Upper lobe of left lung (tissue), 6 donors: Measurements from ENCODE around the gene HPS1. TPM values are rescaled to one million over a fixed set of nuclear protein-coding genes. Genes with fewer than 3 reads are reported as not detected.

ENCODE experiments used
- ATAC-seq, 2 donors: fragments of 200-7000 bp; cut with Tn5 transposase; one replicate each; pipeline ENCODE4 v1.9.1; 2022; ENCODE audit warnings: mild to moderate bottlenecking in 2 of 2, moderate library complexity in 2 of 2; ENCODE audit not compliant: low FRiP score in 2 of 2
- DNase-seq, 2 donors: peaks; one replicate each; pipeline ENCODE4 v3.0.0-alpha.2; 2019 to 2020
- H3K27ac ChIP-seq, 4 donors: fragments of 200-600 bp; sonication (generic); one replicate each; pipeline ENCODE4 v1.5.1; 2016 to 2019
- H3K27me3 ChIP-seq, 4 donors: fragments of 200-600 bp; sonication (generic); one replicate each; pipeline ENCODE4 v1.5.1; 2017 to 2019
- H3K36me3 ChIP-seq, 4 donors: fragments of 200-600 bp; sonication (generic); one replicate each; pipeline ENCODE4 v1.5.1; 2016 to 2019
- H3K4me1 ChIP-seq, 4 donors: fragments of 200-600 bp; sonication (generic); one replicate each; pipeline ENCODE4 v1.5.1; 2018 to 2019
- H3K4me3 ChIP-seq, 4 donors: fragments of 200-600 bp; sonication (generic); one replicate each; pipeline ENCODE4 v1.5.1; 2017 to 2019; ENCODE audit warnings: mild to moderate bottlenecking in 2 of 4, moderate library complexity in 1 of 4
- H3K9me3 ChIP-seq, 4 donors: fragments of 200-600 bp; sonication (generic); one replicate each; pipeline ENCODE4 v1.5.1; 2018 to 2019
- EP300 ChIP-seq, 4 donors: sonication (generic); formaldehyde crosslinking; IDR thresholded peaks; one replicate each; pipeline ENCODE4 v1.5.1; 2017; ENCODE audit warnings: antibody characterized with exemption in 4 of 4, control low read depth in 2 of 4
- POLR2A ChIP-seq, 4 donors: fragments of 450-650 bp; IDR thresholded peaks; one replicate each; pipeline ENCODE4 v1.5.1; 2016 to 2017; ENCODE audit warnings: antibody characterized with exemption in 4 of 4, mild to moderate bottlenecking in 2 of 4
- POLR2AphosphoS5 ChIP-seq, 2 donors: sonication (generic); formaldehyde crosslinking; IDR thresholded peaks; one replicate each; pipeline ENCODE4 v1.5.1; 2017; ENCODE audit warnings: antibody characterized with exemption in 2 of 2
- WGBS, 2 donors: methylation state at CpG; one replicate each; pipeline ENCODE4 v1.1.5; 2017 to 2018; 5-methylcytosine and 5-hydroxymethylcytosine counted together
- total RNA-seq, 6 donors: library from RNA; depleted of rRNA in 4 of 6; stranded (reverse); fragments of >200 nt in 4 of 6; gene quantifications; one replicate each; pipeline versions ENCODE4 v1.1.0 to v1.2.1, GENCODE V29; 2016 to 2021
- TF ChIP-seq, protein P1 (sequence below), 6 experiments: fragments of 450-650 bp in 4 of 6; fragments of 200-600 bp in 2 of 6; sonication (generic) in 2 of 6; IDR thresholded peaks; one replicate each; pipeline ENCODE4 v1.5.1; 2016 to 2019; ENCODE audit warnings: antibody characterized with exemption in 6 of 6
- donor health status: DM: no; HTN: no; CAD: no; lungs with moderate emphysema.
- donor health status: DM: no; HTN: yes; CAD: no; lungs with severe emphysema.

HPS1 gene
- total RNA-seq, 6 donors from 2014 or later = 45.8 to 103 (median 87.0) TPM

DNA sequence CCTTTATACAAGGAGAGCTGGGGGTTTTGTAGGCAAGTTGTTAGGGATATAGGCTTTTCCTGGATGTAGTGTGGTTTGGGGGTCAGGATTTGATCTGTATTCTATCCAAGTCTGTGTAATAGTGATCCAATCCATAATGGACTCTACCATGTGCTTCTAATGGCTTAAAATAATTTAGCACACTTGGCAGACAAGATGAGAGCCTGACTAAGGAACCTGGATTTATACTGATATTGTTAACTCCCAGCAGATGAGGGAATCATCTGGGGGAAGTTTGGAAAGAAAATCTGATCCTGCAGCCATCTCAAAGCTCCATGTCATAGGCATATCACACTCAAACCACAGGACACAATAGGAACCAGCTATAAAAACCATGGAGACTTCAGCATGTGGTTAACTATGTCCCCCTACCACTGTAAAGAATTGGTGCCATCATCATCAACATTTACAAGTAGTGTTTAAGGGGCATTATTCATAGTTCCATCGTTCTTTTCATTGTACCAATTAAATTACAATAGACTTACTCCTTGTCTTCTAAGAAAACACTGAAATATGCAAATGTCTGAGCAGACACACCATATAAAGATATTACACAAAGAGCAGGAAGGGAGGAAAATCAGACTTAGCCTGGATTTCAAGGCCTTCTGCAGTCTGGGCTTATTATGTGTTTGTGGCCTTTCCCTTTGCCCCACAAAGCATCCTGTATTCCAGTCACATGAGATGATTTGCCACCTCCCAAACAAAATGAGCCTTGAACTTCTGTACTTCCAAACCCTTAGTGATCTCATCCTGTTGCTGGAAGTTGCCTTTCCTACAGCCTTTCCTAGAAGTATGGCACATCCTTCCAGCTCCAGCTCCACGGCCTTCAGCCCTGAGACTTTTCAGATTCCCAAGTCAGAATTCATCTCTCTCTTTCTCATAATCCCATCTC, 22.5 kb upstream of the HPS1 start:
- no peaks in the 10 kb centered on the region for H3K36me3 ChIP-seq
- peaks cover 3 to 13% (median 7%) of the 10 kb centered on the region in 4 donors for H3K4me1 ChIP-seq
- ATAC-seq (no peak), DNase-seq (no peak)
- no peak for TF ChIP-seq POLR2A (IDR thresholded peaks at IDR 0.05)
- TF ChIP-seq EP300 (IDR thresholded peaks at IDR 0.05) = no peak
- TF ChIP-seq POLR2AphosphoS5 (IDR thresholded peaks at IDR 0.05) = no peak
- TF ChIP-seq, protein P1, sequence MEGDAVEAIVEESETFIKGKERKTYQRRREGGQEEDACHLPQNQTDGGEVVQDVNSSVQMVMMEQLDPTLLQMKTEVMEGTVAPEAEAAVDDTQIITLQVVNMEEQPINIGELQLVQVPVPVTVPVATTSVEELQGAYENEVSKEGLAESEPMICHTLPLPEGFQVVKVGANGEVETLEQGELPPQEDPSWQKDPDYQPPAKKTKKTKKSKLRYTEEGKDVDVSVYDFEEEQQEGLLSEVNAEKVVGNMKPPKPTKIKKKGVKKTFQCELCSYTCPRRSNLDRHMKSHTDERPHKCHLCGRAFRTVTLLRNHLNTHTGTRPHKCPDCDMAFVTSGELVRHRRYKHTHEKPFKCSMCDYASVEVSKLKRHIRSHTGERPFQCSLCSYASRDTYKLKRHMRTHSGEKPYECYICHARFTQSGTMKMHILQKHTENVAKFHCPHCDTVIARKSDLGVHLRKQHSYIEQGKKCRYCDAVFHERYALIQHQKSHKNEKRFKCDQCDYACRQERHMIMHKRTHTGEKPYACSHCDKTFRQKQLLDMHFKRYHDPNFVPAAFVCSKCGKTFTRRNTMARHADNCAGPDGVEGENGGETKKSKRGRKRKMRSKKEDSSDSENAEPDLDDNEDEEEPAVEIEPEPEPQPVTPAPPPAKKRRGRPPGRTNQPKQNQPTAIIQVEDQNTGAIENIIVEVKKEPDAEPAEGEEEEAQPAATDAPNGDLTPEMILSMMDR (IDR thresholded peaks at IDR 0.05) = no peak
- H3K27me3 ChIP-seq = no peaks in the 10 kb centered on the region
- no peak overlapping the region for H3K4me3 ChIP-seq
- 70 to 79% methylated on average over 2 of the region's 2 CpGs for WGBS, 2 donors
- H3K9me3 ChIP-seq = no peaks in the 10 kb centered on the region
- no peak overlapping the region for H3K27ac ChIP-seq

DNA sequence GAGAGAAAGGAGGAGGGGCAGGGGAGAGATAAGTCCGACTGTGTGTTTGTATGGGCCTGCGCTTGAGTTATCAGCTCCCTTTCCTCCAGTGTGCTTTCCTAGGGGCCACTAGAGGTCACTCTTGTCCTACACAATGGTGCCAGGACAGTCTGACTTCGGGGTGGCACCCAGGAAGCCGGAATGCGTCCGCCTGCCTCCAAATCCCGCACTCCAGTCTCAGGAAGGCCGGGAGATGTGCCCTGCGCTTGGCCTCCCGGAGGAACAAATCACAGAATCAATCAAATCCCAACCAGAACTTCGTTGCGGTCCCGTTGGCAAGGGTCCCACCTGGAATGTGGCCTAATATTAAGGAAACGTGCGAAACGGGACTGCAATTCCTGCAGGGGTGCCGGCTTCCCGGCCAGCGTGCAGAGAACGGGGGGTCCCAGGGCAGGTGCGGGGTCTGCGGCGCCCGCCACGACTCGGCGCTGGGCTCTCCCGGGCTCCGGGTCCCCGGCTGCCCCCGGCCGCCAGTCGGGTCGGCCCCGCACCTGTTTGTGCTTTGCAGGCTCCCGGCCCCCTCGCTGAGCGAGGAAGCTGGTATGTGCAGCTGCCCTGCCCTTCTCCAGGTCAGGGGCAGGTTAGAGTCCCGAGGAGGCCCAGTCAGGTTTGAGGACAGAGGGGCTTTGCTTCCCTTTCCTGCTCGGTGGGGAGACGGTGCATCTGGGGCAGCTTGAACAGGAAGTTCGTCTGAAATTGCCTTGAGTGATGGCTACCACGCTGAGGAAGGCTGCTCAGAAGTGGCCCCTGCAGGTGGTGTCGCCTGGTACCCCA, 21.0 kb upstream of the HPS1 start:
- no peak overlapping the region for H3K27ac ChIP-seq
- H3K9me3 ChIP-seq = no peaks in the 10 kb centered on the region
- no peak for TF ChIP-seq POLR2A (IDR thresholded peaks at IDR 0.05)
- TF ChIP-seq, protein P1 (IDR thresholded peaks at IDR 0.05) = peak; percentile 71 to 91 (median 82)
- 3 to 5% methylated on average over 7 to 38 of the region's 44 CpGs for whole genome bisulfite sequencing, 2 donors
- H3K36me3 ChIP-seq = no peaks in the 10 kb centered on the region
- no peaks in the 10 kb centered on the region for H3K27me3 ChIP-seq
- peaks cover 3 to 13% (median 7%) of the 10 kb centered on the region in 4 donors for H3K4me1 ChIP-seq
- peak overlapping the region; percentile 41 to 68 (median 49) for H3K4me3 ChIP-seq
- DNase-seq (peak; percentile 83 to 86), ATAC-seq (peak; percentile 93 to 98)

DNA sequence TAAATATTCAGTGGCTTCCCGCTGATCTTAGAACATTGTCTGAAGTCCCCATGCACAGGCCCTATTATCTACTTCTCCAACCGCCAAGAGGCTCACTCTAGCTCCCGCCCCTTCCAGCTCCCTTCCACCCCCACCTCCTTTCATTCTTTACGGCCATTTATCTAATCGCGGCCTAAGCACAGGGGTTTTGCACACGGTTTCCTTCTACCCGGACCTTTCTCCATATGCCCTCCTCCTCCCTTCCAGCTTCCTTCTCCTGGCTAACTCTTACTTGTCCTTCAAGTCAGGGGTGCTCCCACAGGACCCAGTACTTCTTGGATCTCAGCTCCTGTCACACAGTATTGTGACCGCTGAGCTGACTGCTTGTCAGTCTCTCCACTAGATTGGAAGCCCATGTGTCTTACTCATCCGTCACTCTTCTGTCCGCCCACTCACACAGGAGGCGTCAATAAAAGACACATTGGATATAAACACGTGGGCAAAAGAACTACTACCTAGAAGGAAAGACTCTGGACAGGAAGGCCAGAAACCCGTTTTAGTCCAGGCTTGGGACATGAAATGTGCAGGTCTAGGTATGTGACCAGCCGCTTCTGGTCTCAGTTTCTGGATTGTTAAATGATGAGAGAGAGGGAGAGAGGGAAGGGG, 20.2 kb upstream of the HPS1 start:
- Histone ChIP-seq H3K9me3 (no peaks in the 10 kb centered on the region), H3K27me3 (no peaks in the 10 kb centered on the region), H3K36me3 (no peaks in the 10 kb centered on the region), H3K4me3 (no peak overlapping the region), H3K4me1 (peaks cover 3 to 13% (median 7%) of the 10 kb centered on the region in 4 donors), H3K27ac (no peak overlapping the region)
- DNase-seq = no peak
- TF ChIP-seq POLR2A (IDR thresholded peaks at IDR 0.05) (no peak), EP300 (IDR thresholded peaks at IDR 0.05) (no peak), POLR2AphosphoS5 (IDR thresholded peaks at IDR 0.05) (no peak)
- TF ChIP-seq, protein P1 (IDR thresholded peaks at IDR 0.05) = no peak
- 68 to 70% methylated on average over 15 of the region's 15 CpGs for WGBS, 2 donors
- ATAC-seq = no peak

DNA sequence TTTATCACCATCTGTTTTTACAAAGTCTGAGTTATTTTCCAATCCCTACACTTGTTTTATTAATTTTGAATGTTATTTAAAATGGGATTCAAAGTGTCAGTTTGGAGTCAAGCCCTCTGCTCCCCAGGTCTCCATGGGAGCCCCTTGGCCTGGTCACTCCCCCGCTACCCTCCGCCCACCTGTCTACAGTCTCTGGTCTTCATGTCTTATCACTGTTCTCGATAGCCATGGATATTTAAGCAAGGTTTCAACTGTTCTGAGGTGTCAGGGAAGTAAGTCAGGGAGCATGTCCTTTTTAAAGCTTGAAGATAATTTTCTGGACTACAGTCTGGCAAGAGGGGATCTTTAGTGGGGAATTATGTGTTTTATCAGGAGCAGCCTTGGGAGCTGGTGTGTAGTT, 19.1 kb upstream of the HPS1 start:
- WGBS, 2 donors = 85 to 94% methylated on average over 3 of the region's 3 CpGs
- ATAC-seq = no peak
- TF ChIP-seq POLR2AphosphoS5 (IDR thresholded peaks at IDR 0.05) = no peak
- TF ChIP-seq, protein P1 (IDR thresholded peaks at IDR 0.05) = no peak
- TF ChIP-seq POLR2A (IDR thresholded peaks at IDR 0.05) = no peak
- no peak for TF ChIP-seq EP300 (IDR thresholded peaks at IDR 0.05)

More for the DNA sequence above, 19.1 kb upstream of the HPS1 start:
- DNase-seq = no peak
- H3K9me3 ChIP-seq = no peaks in the 10 kb centered on the region
- no peaks in the 10 kb centered on the region for H3K27me3 ChIP-seq
- no peaks in the 10 kb centered on the region for H3K36me3 ChIP-seq
- no peak overlapping the region for H3K27ac ChIP-seq
- H3K4me1 ChIP-seq = peaks cover 3 to 13% (median 8%) of the 10 kb centered on the region in 4 donors
- H3K4me3 ChIP-seq = no peak overlapping the region
